ENCODE results near the gene ABHD5.

The ABHD5 gene

GRCh38 chr3:43769097-43769884, 78.6 kb downstream of the ABHD5 start:
- H3K36me3 ChIP-seq (replicated peaks), result no peaks in the 10 kb centered on the region
- H3K27ac ChIP-seq, result no peak overlapping the region
- peak; percentile 97 for DNase-seq
- H3K4me3 ChIP-seq (ENCODE audit: low read depth, low read length), result peak overlapping the region; percentile 54
- in situ Hi-C loops (cut with HindIII; ENCODE audit: low pct_ligation_motif_present, low sequenced_read_pairs), result loop anchor here (25.0 kb wide), 1 partner anchor 93 kb away; no protein-coding TSS in a partner anchor
- H3K27me3 ChIP-seq (replicated peaks), result no peaks in the 10 kb centered on the region
- peak; percentile 96 for TF ChIP-seq CTCF (IDR thresholded peaks at IDR 0.05; ENCODE audit: low read depth, low read length, missing control alignments)

GRCh38 chr3:43769885-43770425, 79.2 kb downstream of the ABHD5 start:
- H3K27me3 ChIP-seq (replicated peaks), result no peaks in the 10 kb centered on the region
- in situ Hi-C loops (cut with HindIII; ENCODE audit: low pct_ligation_motif_present, low sequenced_read_pairs), result loop anchor here (25.0 kb wide), 1 partner anchor 92 kb away; no protein-coding TSS in a partner anchor
- H3K4me3 ChIP-seq (ENCODE audit: low read depth, low read length), result peak overlapping the region; percentile 54
- H3K27ac ChIP-seq, result no peak overlapping the region
- no peaks in the 10 kb centered on the region for H3K36me3 ChIP-seq (replicated peaks)
- TF ChIP-seq CTCF (IDR thresholded peaks at IDR 0.05; ENCODE audit: low read depth, low read length, missing control alignments), result no peak
- DNase-seq, result no peak

- TF ChIP-seq CTCF (IDR thresholded peaks at IDR 0.05; ENCODE audit: low read depth, low read length, missing control alignments), result no peak
- in situ Hi-C loops (cut with HindIII; ENCODE audit: low pct_ligation_motif_present, low sequenced_read_pairs), result loop anchor here (25.0 kb wide), 1 partner anchor 92 kb away; no protein-coding TSS in a partner anchor
- no peaks in the 10 kb centered on the region for H3K27me3 ChIP-seq (replicated peaks)
- H3K36me3 ChIP-seq (replicated peaks), result no peaks in the 10 kb centered on the region
- DNase-seq, result peak; percentile 27
- H3K4me3 ChIP-seq (ENCODE audit: low read depth, low read length), result no peak overlapping the region
- H3K27ac ChIP-seq, result no peak overlapping the region
Measured at GRCh38 chr3:43770426-43771103, 79.8 kb downstream of the ABHD5 start.

DNA sequence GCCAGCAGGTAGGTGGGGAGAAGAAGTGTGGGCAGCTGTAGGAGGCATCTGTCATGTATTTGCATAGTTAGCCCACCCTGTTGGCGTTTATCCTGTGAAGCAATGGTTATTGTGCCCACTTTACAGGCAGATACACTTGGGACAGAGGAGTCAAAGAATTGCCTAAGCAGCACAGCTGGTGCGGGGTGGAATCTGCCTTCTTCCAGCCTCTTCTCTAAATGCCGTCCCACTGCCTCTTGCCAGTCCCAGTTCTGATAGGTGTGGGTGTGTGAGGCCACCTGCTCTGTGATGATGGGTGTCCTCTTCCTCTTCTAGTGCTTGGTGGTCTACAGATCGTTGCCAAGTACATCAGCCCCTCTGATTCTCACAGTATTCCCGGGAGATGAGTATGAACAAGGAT, 80.9 kb downstream of the ABHD5 start:
- Histone ChIP-seq H3K4me3 (ENCODE audit: low read depth, low read length) (no peak overlapping the region), H3K27ac (no peak overlapping the region), H3K27me3 (replicated peaks) (no peaks in the 10 kb centered on the region), H3K36me3 (replicated peaks) (no peaks in the 10 kb centered on the region)
- in situ Hi-C loops (cut with HindIII; ENCODE audit: low pct_ligation_motif_present, low sequenced_read_pairs), result loop anchor here (25.0 kb wide), 1 partner anchor 91 kb away; no protein-coding TSS in a partner anchor
- no peak for DNase-seq
- TF ChIP-seq CTCF (IDR thresholded peaks at IDR 0.05; ENCODE audit: low read depth, low read length, missing control alignments), result no peak

- Histone ChIP-seq H3K27me3 (replicated peaks) (no peaks in the 10 kb centered on the region), H3K4me3 (ENCODE audit: low read depth, low read length) (no peak overlapping the region), H3K36me3 (replicated peaks) (no peaks in the 10 kb centered on the region), H3K27ac (no peak overlapping the region)
- DNase-seq, result no peak
- in situ Hi-C loops (cut with HindIII; ENCODE audit: low pct_ligation_motif_present, low sequenced_read_pairs), result loop anchor here (25.0 kb wide), 1 partner anchor 89 kb away; no protein-coding TSS in a partner anchor
- no peak for TF ChIP-seq CTCF (IDR thresholded peaks at IDR 0.05; ENCODE audit: low read depth, low read length, missing control alignments)
Measured at GRCh38 chr3:43773273-43774094, 82.7 kb downstream of the ABHD5 start.
